GM12878 (cell line): ENCODE measurements around the gene TMEM72. TPM values are rescaled to one million over a fixed set of nuclear protein-coding genes. Genes with fewer than 3 reads are reported as not detected.
A peak's percentile ranks its signal among the peaks of the same experiment; 100 is the strongest.

Source experiments
- ATAC-seq: fragments of 200-7000 bp; cut with Tn5 transposase; 3 replicates; pipeline ENCODE4 v1.9.1; 2020; ENCODE audit warnings: mild to moderate bottlenecking, moderate library complexity
- BruUV-seq: library from RNA; stranded (reverse); fragments of 400-500 nt; replicated peaks from 2 replicates; lab custom pipeline; 2021; lab: Mats Ljungman, UMichigan
- CTCF ChIA-PET: fragments of 300-600 bp; sonication (Branson Sonifier 250); formaldehyde crosslinking; extraction: SDS; loops from one replicate; lab custom pipeline; 2021; ENCODE audit warnings: inconsistent platforms; lab: Yijun Ruan, JAX
- POLR2A ChIA-PET: fragments of 350-600 bp; formaldehyde crosslinking; extraction: SDS; loops from one replicate; lab custom pipeline; 2021; ENCODE audit warnings: inconsistent platforms; lab: Charles Lee
- RAD21 ChIA-PET: fragments of 300-600 bp; sonication (Branson Sonifier 250); formaldehyde crosslinking; loops from one replicate; lab custom pipeline; 2023; ENCODE audit warnings: antibody characterized with exemption; ENCODE audit not compliant: unreplicated experiment; lab: Charles Lee
- SMC1A ChIA-PET: fragments of 300-600 bp; sonication (Branson Sonifier 250); formaldehyde crosslinking; loops from one replicate; lab custom pipeline; 2023; ENCODE audit not compliant: unreplicated experiment, uncharacterized antibody; lab: Charles Lee
- DNase-seq: peaks from one replicate; pipeline ENCODE4 v3.0.0-alpha.2; 2011; ENCODE audit warnings: low read depth, low spot score
- FAIRE-seq: peaks from 3 replicates; lab custom pipeline; 2011; peaks lifted over from hg19 to GRCh38; lab: Jason Lieb, UNC
- H2AFZ ChIP-seq: 2 replicates; pipeline ENCODE4 v1.6.0; 2011; ENCODE audit warnings: low read depth, low read length, control low read depth; ENCODE audit not compliant: control insufficient read depth
- H3K27ac ChIP-seq: 2 replicates; pipeline ENCODE4 v1.5.1; 2011; ENCODE audit warnings: control low read depth; ENCODE audit not compliant: control insufficient read depth, insufficient read depth
- H3K27me3 ChIP-seq, 2 experiments: replicated peaks in 1 of 2; 2 replicates each; pipeline versions ENCODE4 v1.6.0 to v1.6.1; 2011; ENCODE audit warnings: low read length in 1 of 2; ENCODE audit not compliant: control insufficient read depth in 2 of 2, insufficient read depth in 2 of 2
- H3K36me3 ChIP-seq, 2 experiments: 2 replicates each; pipeline ENCODE4 v1.5.1; 2011; ENCODE audit warnings: low read length in 1 of 2; ENCODE audit not compliant: control insufficient read depth in 2 of 2, insufficient read depth in 2 of 2
- H3K4me1 ChIP-seq: 2 replicates; pipeline ENCODE4 v1.6.1; 2011; ENCODE audit warnings: mild to moderate bottlenecking, low read length, moderate library complexity, mixed read lengths; ENCODE audit not compliant: control insufficient read depth, insufficient read depth
- H3K4me2 ChIP-seq: 2 replicates; pipeline ENCODE4 v1.6.0; 2011; ENCODE audit warnings: control low read depth; ENCODE audit not compliant: control insufficient read depth, insufficient read depth
- H3K4me3 ChIP-seq: fragments of 200-600 bp; sonication (generic); 2 replicates; pipeline ENCODE4 v1.5.1; 2016
- H3K79me2 ChIP-seq: 2 replicates; pipeline ENCODE4 v1.6.0; 2011; ENCODE audit warnings: low read length; ENCODE audit not compliant: control insufficient read depth, insufficient read depth
- H3K9ac ChIP-seq: 2 replicates; pipeline ENCODE4 v1.8.0; 2011; ENCODE audit warnings: low read length, control low read depth, mixed read lengths; ENCODE audit not compliant: control insufficient read depth, insufficient read depth
- H3K9me3 ChIP-seq: replicated peaks from 3 replicates; pipeline ENCODE4 v1.5.1; 2011; ENCODE audit warnings: mild to moderate bottlenecking, low read length; ENCODE audit not compliant: control insufficient read depth, insufficient read depth
- H4K20me1 ChIP-seq: 2 replicates; pipeline ENCODE4 v1.6.0; 2011; ENCODE audit not compliant: control insufficient read depth, insufficient read depth
- ASH2L ChIP-seq: fragments of 300-600, 200-600 bp; sonication (generic); IDR thresholded peaks from 2 replicates; pipeline ENCODE4 v1.6.1; 2017; ENCODE audit warnings: low read depth, mild to moderate bottlenecking, borderline replicate concordance
- ATF3 ChIP-seq: IDR thresholded peaks from 2 replicates; pipeline ENCODE4 v1.6.1; 2011; ENCODE audit warnings: low read depth, mild to moderate bottlenecking, low read length, moderate library complexity, borderline replicate concordance; ENCODE audit errors: extremely low read depth
- CBFB ChIP-seq: IDR thresholded peaks from 2 replicates; pipeline ENCODE4 v1.6.1; 2016; ENCODE audit warnings: antibody characterized with exemption, low read depth
- CBX5 ChIP-seq: sonication (generic); IDR thresholded peaks from 2 replicates; pipeline ENCODE4 v1.6.1; 2016; ENCODE audit warnings: low read depth, moderate library complexity, mild to moderate bottlenecking, inconsistent platforms
- CREB1 ChIP-seq: IDR thresholded peaks from 2 replicates; pipeline ENCODE4 v1.6.1; 2012; ENCODE audit warnings: low read depth, mild to moderate bottlenecking, inconsistent platforms
- HCFC1 ChIP-seq: fragments of 150-350 bp; IDR thresholded peaks from 2 replicates; pipeline ENCODE4 v1.6.1; 2014; ENCODE audit warnings: low read length
- HDGF ChIP-seq: fragments of 450-650 bp; IDR thresholded peaks from 2 replicates; pipeline ENCODE4 v1.6.1; 2016; ENCODE audit warnings: antibody characterized with exemption
- NFIC ChIP-seq: IDR thresholded peaks from 2 replicates; pipeline ENCODE4 v1.6.1; 2012; ENCODE audit warnings: low read depth, mild to moderate bottlenecking, inconsistent platforms, low read length, moderate library complexity
- NR2C2 ChIP-seq: IDR thresholded peaks from 2 replicates; pipeline ENCODE4 v1.6.1; 2011; ENCODE audit warnings: borderline replicate concordance, low read depth; ENCODE audit not compliant: control insufficient read depth, insufficient read length
- PBX3 ChIP-seq: IDR thresholded peaks from 2 replicates; pipeline ENCODE4 v1.6.1; 2011; ENCODE audit warnings: mild to moderate bottlenecking, low read depth, low read length, moderate library complexity; ENCODE audit not compliant: insufficient replicate concordance
- RAD51 ChIP-seq: fragments of 450-650 bp; IDR thresholded peaks from 2 replicates; pipeline ENCODE4 v1.6.1; 2016; ENCODE audit warnings: moderate library complexity, mild to moderate bottlenecking, inconsistent platforms
- REST ChIP-seq: IDR thresholded peaks from 2 replicates; pipeline ENCODE4 v1.6.1; 2012; ENCODE audit warnings: mild to moderate bottlenecking, low read depth, low read length
- RFX5 ChIP-seq: IDR thresholded peaks from 2 replicates; pipeline ENCODE4 v1.6.1; 2011; ENCODE audit warnings: low read depth, low read length, improper control_type of control experiment
- SIX5 ChIP-seq: IDR thresholded peaks from 2 replicates; pipeline ENCODE4 v1.6.1; 2011; ENCODE audit warnings: mild to moderate bottlenecking, low read depth, low read length, moderate library complexity; ENCODE audit not compliant: severe bottlenecking
- SREBF2 ChIP-seq: IDR thresholded peaks from 2 replicates; pipeline ENCODE4 v1.6.1; 2012; ENCODE audit warnings: mild to moderate bottlenecking, low read length
- STAT3 ChIP-seq: IDR thresholded peaks from 2 replicates; pipeline ENCODE4 v1.6.1; 2011; ENCODE audit warnings: low read depth, low read length, improper control_type of control experiment
- TCF12 ChIP-seq: IDR thresholded peaks from 2 replicates; pipeline ENCODE4 v1.6.1; 2011; ENCODE audit warnings: low read depth, mild to moderate bottlenecking, low read length
- ZBED1 ChIP-seq: IDR thresholded peaks from 2 replicates; pipeline ENCODE4 v1.6.1; 2016; ENCODE audit warnings: borderline replicate concordance
- ZSCAN29 ChIP-seq: fragments of 450-650 bp; IDR thresholded peaks from 2 replicates; pipeline ENCODE4 v1.6.1; 2017; ENCODE audit warnings: mild to moderate bottlenecking, moderate library complexity
- WGBS: methylation state at CpG from one replicate; pipeline ENCODE4 v1.1.6; 2016; ENCODE audit warnings: low lambda C conversion rate; ENCODE audit not compliant: insufficient replicate concordance, insufficient coverage; ENCODE audit errors: missing lambda C conversion rate; 5-methylcytosine and 5-hydroxymethylcytosine counted together
- in situ Hi-C: fragments of 300-500 bp; cut with MboI; formaldehyde crosslinking; loops from 9 replicates; pipeline ENCODE4 v1.14.3; 2018; ENCODE audit warnings: mixed read lengths
- intact Hi-C: fragments of 100-400 bp; cut with micrococcal nuclease; formaldehyde crosslinking; loops from one replicate; pipeline ENCODE4 v1.14.2; 2022; ENCODE audit not compliant: unreplicated experiment
- polyA plus RNA-seq, 11 experiments: library from polyadenylated mRNA; depleted of rRNA in 4 of 11; unstranded in 6 of 11; stranded (reverse) in 5 of 11; fragments of >200 nt; fragmentation: Nextera tagmentation in 4 of 11; fragmentation: Illumina TruSeq in 1 of 11; extraction: Ambion mirVana in 4 of 11; extraction: Trizol in 1 of 11; gene quantifications; 1 replicate in 1 of 11; 2 replicates in 10 of 11; pipeline versions ENCODE4 v1.2.1 to v1.2.3, GENCODE V29; 2011 to 2016; ENCODE audit warnings: inconsistent platforms in 2 of 11, missing spikeins in 2 of 11, low read depth in 1 of 11
- total RNA-seq, 4 experiments: library from RNA; depleted of rRNA in 3 of 4; stranded (reverse); fragments of >200 nt in 3 of 4; fragmentation: Illumina TruSeq in 1 of 4; extraction: Trizol in 1 of 4; gene quantifications; 2 replicates each; pipeline versions ENCODE4 v1.2.1 to v1.2.3, GENCODE V29; 2013 to 2021

The TMEM72 gene
- total and polyA plus RNA-seq, 10 of the 15 experiments (the other 5 are each of a cell fraction or from before 2014, with no cell fraction given): 0.12 TPM; not detected in 9

GRCh38 chr10:44950326-44951225, 39.4 kb downstream of the TMEM72 start:
- H3K4me3 ChIP-seq: no peak overlapping the region
- peaks cover 50% of the 10 kb centered on the region for H3K4me1 ChIP-seq
- 79% methylated on average over 10 of the region's 10 CpGs for WGBS
- H4K20me1 ChIP-seq: no peaks in the 10 kb centered on the region
- in situ Hi-C loops (loop anchor here (25.0 kb wide), 1 partner anchor 1788 kb away; no protein-coding TSS in a partner anchor), intact Hi-C loops (no loop called here)
- no peak overlapping the region; the same call in 1 of the 2 replicates for H3K4me2 ChIP-seq
- CTCF ChIA-PET: interaction anchor here (0.6 to 6.8 kb wide), 8 partner anchors 9 to 30 kb away, joined by 3 to 80 read pairs (median 5); partner anchors contain the start of gene RASSF4
- H2AFZ ChIP-seq: no peak overlapping the region
- H3K27ac ChIP-seq: peak overlapping the region; percentile 57
- no TSS peak for BruUV-seq
- POLR2A ChIA-PET: interaction anchor here (0.6 to 8.5 kb wide), 4 partner anchors 11 to 23 kb away, joined by 3 to 174 read pairs (median 4); partner anchors contain the start of gene RASSF4
- RAD21 ChIA-PET: interaction anchor here (1.5 to 7.5 kb wide), 6 partner anchors 9 to 30 kb away, joined by 4 to 60 read pairs (median 35); partner anchors contain the start of gene RASSF4
- peak; percentile 65 for ATAC-seq
- FAIRE-seq: no peak
- no peaks in the 10 kb centered on the region for H3K79me2 ChIP-seq
- no peak for DNase-seq
- no peaks in the 10 kb centered on the region for H3K36me3 ChIP-seq
- SMC1A ChIA-PET: interaction anchor here (1.1 to 8.4 kb wide), 8 partner anchors 8 to 42 kb away, joined by 3 to 147 read pairs (median 8); partner anchors contain the start of genes DEPP1 and RASSF4
- no peaks in the 10 kb centered on the region; the same call in 1 of the 3 replicates for H3K9me3 ChIP-seq
- H3K27me3 ChIP-seq: no peaks in the 10 kb centered on the region
- H3K9ac ChIP-seq: no peak overlapping the region
- TF ChIP-seq STAT3 (no peak), ZSCAN29 (no peak), CREB1 (no peak), ASH2L (no peak), ATF3 (no peak), SREBF2 (no peak), RFX5 (no peak), ZBED1 (no peak), CBFB (no peak), RAD51 (no peak), SIX5 (no peak), TCF12 (peak; percentile 69; the same call in 1 of the 2 replicates), REST (no peak), NR2C2 (no peak), NFIC (no peak), PBX3 (no peak), HDGF (0 out of 2 replicates have a peak, but pooled peaks have one; percentile 16), CBX5 (no peak), HCFC1 (no peak)
